HPDE6-E6E7 (cell line): ENCODE data around the gene DROSHA.
A peak's percentile ranks its signal among the peaks of the same experiment; 100 is the strongest.
"Not testable (repeated sequence)": the region's sequence is repeated elsewhere in the genome, so short reads cannot be mapped to it uniquely, and the experiment has no call there.

ENCODE experiments used
- DNase-seq: peaks from one replicate; pipeline ENCODE4 v3.0.0; 2011; ENCODE audit warnings: missing footprints; ENCODE audit errors: extremely low spot score

Gene DROSHA

DNA sequence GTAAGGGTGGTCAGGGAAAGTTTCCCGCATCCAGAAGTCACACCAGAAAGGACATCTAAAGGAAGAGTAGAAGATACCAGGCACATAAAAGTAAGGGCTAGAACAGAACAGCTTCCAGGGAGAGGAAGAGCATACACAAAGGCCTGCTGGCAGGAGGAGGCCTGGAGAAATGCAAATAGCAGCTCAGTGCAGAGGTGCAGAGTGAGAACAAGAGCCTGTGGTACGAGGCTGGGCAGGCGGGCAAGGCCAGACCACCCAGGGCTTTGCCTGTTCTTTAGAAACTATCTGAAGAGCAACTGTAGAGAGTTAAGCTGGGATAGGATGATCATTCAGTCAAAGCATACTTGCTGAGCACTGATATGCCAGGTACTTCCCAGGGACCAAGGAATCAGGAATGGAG, 115.3 kb downstream of the DROSHA start:
- DNase-seq: no peak

GRCh38 chr5:31415960-31416359, 115.9 kb downstream of the DROSHA start:
- no peak for DNase-seq

- no peak for DNase-seq
Observed at GRCh38 chr5:31415009-31415923, 116.6 kb downstream of the DROSHA start.

GRCh38 chr5:31413030-31413812, 118.7 kb downstream of the DROSHA start:
- peak; percentile 29 for DNase-seq

DNA sequence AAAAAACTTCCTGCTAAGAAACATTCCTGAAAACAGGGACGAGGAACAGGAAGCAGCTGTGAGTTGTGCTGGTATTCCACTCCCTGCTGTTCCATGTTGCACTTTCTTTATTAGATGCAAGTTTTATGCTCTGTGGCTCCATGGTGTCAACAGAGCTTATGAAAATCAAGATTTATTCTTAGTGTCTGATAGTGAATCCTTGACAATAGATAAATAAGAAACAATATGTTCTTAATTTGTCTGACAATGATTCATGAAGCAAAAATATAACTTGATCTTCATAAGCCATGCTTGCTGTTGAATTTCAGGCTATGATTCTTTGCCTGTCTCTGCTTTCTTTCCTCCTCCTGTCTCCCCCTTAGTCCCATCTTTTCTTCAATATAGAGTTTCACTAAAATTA, 119.6 kb downstream of the DROSHA start:
- DNase-seq: no peak

- no peak for DNase-seq
Observed at GRCh38 chr5:31410089-31410488, 121.8 kb downstream of the DROSHA start.

GRCh38 chr5:31408814-31409213, 123.1 kb downstream of the DROSHA start:
- peak; percentile 43 for DNase-seq

DNA sequence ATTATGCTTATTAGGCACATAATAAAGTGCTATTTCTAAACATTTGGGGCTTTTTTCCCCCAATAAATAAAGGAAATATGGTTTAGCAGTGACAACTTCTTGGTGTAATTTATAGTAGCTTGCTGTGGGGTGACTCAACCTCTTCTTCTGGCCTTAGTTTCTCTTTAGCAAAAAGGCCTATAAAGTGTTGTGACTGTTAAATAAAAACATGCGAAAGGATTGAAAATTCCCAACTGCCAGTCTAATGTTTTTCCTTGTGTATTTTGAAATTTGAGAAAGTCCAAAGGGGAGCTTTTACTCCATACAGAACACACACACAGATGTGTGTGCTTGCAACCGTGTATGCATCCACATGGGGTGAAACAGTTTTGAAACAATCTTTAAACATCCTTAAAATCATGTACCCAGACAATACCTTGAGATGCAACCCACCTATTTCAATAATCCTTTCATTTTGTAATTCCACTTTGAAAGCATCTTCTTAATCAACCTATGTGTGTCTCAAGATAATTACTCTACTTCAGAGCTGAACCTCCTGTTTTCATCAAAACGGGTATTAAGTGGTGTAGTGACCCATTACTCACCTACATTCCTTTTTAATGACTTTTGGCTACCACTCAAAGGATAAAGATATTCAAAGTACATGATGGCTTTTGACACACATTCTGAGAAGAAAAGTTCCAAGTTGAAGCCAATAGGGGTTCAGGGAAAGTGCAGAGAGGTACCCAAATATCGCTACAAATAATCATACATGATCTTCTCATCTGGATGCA, 123.8 kb downstream of the DROSHA start:
- DNase-seq: no peak

- no peak for DNase-seq
Observed at GRCh38 chr5:31404325-31404724, 127.6 kb downstream of the DROSHA start.

DNA sequence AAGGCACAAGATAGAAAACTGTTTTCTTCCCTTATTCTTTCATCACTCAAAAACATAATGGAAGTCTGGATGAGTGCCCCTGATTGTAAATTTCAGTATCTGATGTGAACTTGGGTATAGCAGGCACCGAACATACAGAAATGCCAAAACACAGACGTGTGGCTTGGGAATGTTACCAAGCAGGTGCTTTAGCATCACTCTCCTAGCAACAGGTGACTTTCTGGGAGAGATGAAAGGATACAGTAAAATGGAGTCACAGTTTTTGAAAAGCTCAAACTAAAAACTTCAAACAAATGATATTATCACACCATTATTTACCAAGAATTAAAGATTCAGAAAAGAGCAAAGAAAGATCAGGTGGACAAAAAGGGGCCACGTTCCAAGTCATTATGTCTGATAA, 130.2 kb downstream of the DROSHA start:
- DNase-seq: no peak

DNA sequence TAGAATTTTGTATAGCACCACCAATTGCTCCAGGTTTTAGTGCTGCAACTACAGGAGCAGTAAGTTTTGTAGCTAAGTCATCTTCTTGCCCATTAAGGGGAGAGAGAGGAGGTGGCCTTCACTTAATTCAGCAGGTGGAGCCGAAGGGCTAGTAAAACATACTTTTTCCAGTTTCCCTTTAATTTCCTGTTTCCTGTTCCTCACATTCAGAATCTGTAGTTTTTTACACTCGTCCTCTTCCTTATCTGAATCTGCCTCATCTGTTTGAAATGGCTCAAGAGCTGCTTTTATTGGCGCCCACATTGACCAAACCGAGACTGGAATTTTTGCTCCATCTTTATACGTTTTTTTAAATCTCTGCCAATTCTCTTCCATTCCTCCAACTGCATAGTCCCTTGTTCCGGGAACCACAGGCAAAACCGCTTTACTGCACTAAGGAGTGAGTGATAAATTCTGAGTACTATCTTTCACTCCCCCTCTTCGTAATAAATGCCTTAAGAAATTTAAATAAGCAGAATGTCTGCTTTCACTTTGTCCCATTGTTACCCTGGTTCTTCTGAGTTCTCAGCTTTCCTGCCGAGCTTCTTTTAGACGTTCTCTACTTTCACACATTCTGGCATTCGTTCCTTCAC, 133.9 kb downstream of the DROSHA start:
- DNase-seq: no peak

GRCh38 chr5:31396611-31397295, 135.1 kb downstream of the DROSHA start:
- no peak for DNase-seq

DNA sequence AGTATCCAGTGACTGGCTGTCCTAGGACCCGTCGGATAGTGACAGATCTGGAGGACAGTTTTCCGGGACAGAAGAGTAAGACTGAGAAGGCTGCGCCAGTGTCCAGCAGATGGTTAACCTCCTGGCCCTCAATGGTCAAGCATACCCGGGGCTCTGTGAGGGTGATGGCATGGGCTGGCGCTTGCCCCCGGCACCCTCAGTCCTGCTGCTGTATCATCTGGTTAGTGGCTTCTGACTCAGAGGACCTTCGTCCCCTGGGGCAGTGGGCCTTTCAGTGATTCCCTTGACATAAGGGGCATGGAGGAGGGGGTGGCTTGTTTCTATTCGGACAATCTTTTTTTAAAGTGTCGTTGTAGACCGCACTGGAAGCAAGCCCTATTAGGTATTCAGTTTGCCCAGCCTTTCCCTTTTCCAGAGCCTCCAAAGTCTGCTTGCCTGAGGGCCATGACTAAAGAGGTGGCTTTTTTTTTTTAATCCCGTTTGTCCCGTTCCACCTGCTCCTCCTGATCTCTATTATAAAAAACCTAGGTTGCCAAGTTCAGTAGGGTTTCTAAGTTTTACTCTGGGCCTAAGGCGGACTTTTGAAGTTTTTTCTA, 136.3 kb downstream of the DROSHA start:
- not testable (repeated sequence) for DNase-seq

- DNase-seq: no peak
Observed at GRCh38 chr5:31393126-31393525, 138.8 kb downstream of the DROSHA start.

DNA sequence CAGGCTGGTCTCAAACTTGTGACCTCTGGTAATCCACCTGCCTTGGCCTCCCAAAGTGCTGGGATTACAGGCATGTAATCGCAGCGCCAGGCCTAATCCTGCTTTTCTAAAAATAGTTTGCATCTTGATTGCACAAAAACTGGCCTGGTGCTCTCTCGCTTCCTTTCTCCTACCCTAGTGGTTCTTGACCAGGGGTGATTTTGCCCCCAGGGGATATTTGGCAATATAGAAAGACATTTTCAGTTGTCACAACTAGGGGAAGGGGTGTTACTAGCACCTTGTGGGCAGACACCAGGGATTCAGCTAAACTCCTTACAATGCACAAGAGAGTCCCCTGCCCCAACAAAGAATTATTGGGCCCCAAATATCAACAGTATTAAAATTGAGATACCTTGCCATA, 139.8 kb downstream of the DROSHA start:
- DNase-seq: no peak

- no peak for DNase-seq
Observed at GRCh38 chr5:31390256-31390655, 141.6 kb downstream of the DROSHA start.

- no peak for DNase-seq
Observed at GRCh38 chr5:31385774-31386537, 145.9 kb downstream of the DROSHA start.

DNA sequence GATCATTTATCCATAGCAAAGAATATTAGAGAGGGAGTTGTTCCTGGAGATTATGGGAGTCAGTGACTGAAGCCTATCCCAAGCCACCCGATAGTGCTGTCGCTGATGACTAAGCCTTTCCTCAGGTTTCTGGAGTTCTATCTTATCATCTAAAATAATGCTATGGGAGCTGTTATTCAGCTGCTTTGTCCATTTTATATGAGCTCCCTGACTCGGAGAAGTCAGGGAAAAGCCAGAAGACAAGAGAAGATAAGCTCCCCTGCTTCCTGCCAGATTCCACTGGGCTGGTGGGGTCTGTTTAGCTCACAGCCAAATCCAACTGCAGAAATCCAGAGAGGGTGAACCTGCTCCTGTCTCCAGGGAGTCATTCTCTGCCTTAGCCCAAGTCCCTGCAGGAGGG, 148.2 kb downstream of the DROSHA start:
- no peak for DNase-seq

DNA sequence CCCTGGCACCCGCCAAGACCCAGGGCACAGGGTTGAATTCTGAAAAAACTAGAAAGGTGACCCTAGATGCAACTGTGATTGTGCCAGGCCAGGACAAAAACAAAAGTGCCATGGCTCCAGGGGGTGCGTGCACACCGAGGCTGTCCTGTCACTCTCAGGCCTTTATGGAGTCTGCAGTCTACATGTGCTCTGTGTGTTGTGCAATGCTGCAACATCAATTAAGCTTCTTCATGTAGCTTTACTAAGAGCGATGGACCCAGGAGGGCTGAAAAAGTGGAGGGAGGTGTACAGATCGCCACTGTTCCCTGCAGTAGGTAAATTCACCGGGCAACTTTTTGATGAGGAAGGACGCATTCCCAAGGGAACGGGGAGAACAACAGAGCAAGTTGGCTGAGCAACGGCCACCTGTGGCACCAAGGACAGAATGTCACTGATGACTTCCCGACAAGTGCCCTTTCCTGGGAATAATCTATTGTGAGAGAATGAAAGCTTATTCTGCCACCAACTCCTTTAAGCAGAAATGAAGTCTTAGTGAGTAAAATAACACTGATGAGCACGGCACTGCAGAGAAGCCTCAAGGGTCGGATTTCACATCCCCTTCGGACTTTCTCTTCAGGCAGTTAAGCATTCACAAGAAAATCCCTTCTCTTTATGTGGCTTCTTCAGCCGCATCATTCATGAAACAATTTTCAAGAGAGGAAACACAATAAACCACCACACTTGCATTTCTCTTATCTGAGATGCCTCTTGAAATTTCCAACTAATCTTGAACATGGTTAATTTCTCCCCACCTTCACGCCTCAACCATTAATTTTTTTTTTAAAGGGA, 149.6 kb downstream of the DROSHA start:
- DNase-seq: no peak
